Lung (tissue), 12 donors: ENCODE results near the gene CNTNAP5. TPM values are rescaled to one million over a fixed set of nuclear protein-coding genes. Genes with fewer than 3 reads are reported as not detected.

Experiments used
- ATAC-seq: fragments of 200-7000 bp; cut with Tn5 transposase; one replicate; pipeline ENCODE4 v1.9.1; 2020; ENCODE audit warnings: moderate number of reproducible peaks; ENCODE audit not compliant: insufficient read depth, low FRiP score
- DNase-seq, 3 donors: peaks; one replicate each; pipeline ENCODE4 v3.0.0-alpha.2; 2013 to 2017
- H3K27ac ChIP-seq, 2 donors: one replicate each; pipeline ENCODE4 v1.5.1; 2013; ENCODE audit warnings: mild to moderate bottlenecking in 2 of 2, moderate library complexity in 2 of 2, control low read depth in 1 of 2, inconsistent platforms in 1 of 2, low read depth in 1 of 2, low read length in 1 of 2
- H3K27me3 ChIP-seq, 3 donors: one replicate each; pipeline ENCODE4 v1.5.1; 2013; ENCODE audit warnings: low read length in 2 of 3; ENCODE audit not compliant: control insufficient read depth in 3 of 3, insufficient read depth in 3 of 3
- H3K36me3 ChIP-seq, 4 donors: one replicate each; pipeline ENCODE4 v1.5.1; 2013; ENCODE audit warnings: low read length in 4 of 4, mild to moderate bottlenecking in 1 of 4, moderate library complexity in 1 of 4; ENCODE audit not compliant: control insufficient read depth in 4 of 4, insufficient read depth in 4 of 4
- H3K4me1 ChIP-seq, 5 donors: one replicate each; pipeline ENCODE4 v1.5.1; 2013; ENCODE audit warnings: low read length in 5 of 5, mild to moderate bottlenecking in 2 of 5, moderate library complexity in 1 of 5; ENCODE audit not compliant: control insufficient read depth in 5 of 5, insufficient read depth in 5 of 5
- H3K4me3 ChIP-seq: one replicate; pipeline ENCODE4 v1.5.1; 2013; ENCODE audit warnings: mild to moderate bottlenecking, control low read depth, moderate library complexity
- H3K9ac ChIP-seq, 2 donors: one replicate each; pipeline ENCODE4 v1.5.1; 2013; ENCODE audit warnings: low read length in 2 of 2, control low read depth in 1 of 2; ENCODE audit not compliant: insufficient read depth in 1 of 2
- H3K9me3 ChIP-seq, 4 donors: one replicate each; pipeline ENCODE4 v1.5.1; 2013; ENCODE audit warnings: low read length in 3 of 4, mild to moderate bottlenecking in 1 of 4, moderate library complexity in 1 of 4; ENCODE audit not compliant: control insufficient read depth in 4 of 4, insufficient read depth in 3 of 4
- WGBS, 2 donors: extraction: QIAGEN DNeasy Blood & Tissue Kit; methylation state at CpG; one replicate each; pipeline ENCODE4 v1.1.7; 2013; 5-methylcytosine and 5-hydroxymethylcytosine counted together
- polyA plus RNA-seq, 2 donors: library from polyadenylated mRNA; stranded (reverse); fragments of 200-250 nt; gene quantifications; one replicate each; pipeline ENCODE4 v1.2.1, GENCODE V29; 2013
- total RNA-seq, 2 donors: library from RNA; depleted of rRNA in 1 of 2; stranded (reverse); fragments of >200 nt in 1 of 2; gene quantifications; one replicate each; pipeline ENCODE4 v1.2.1, GENCODE V29; 2014 to 2021
- TF ChIP-seq, protein P1 (sequence below): IDR thresholded peaks from 2 replicates; pipeline ENCODE4 v1.5.1; 2012; ENCODE audit warnings: mild to moderate bottlenecking; ENCODE audit errors: control extremely low read depth, extremely low read depth
- donor health status: control.
- donor health status: control.
- donor health status: Bipolar disorder and iron deficiency.
- donor health status: healthy.
- donor health status: DM: yes; HTN: yes; CAD: no.

The CNTNAP5 gene
- total and polyA plus RNA-seq, 4 donors = 0.03 to 0.06 TPM; not detected in 2

GRCh38 chr2:124120246-124120645 is 95.2 kb downstream of the CNTNAP5 start:
- WGBS, 2 donors = 96 to 100% methylated on average over 1 of the region's 1 CpG
- no peaks in the 10 kb centered on the region for H3K36me3 ChIP-seq
- H3K27me3 ChIP-seq = no peaks in the 10 kb centered on the region
- peaks cover 0 to 4% (median 0%) of the 10 kb centered on the region in 4 donors for H3K9me3 ChIP-seq
- H3K27ac ChIP-seq = no peak overlapping the region
- TF ChIP-seq, protein P1, sequence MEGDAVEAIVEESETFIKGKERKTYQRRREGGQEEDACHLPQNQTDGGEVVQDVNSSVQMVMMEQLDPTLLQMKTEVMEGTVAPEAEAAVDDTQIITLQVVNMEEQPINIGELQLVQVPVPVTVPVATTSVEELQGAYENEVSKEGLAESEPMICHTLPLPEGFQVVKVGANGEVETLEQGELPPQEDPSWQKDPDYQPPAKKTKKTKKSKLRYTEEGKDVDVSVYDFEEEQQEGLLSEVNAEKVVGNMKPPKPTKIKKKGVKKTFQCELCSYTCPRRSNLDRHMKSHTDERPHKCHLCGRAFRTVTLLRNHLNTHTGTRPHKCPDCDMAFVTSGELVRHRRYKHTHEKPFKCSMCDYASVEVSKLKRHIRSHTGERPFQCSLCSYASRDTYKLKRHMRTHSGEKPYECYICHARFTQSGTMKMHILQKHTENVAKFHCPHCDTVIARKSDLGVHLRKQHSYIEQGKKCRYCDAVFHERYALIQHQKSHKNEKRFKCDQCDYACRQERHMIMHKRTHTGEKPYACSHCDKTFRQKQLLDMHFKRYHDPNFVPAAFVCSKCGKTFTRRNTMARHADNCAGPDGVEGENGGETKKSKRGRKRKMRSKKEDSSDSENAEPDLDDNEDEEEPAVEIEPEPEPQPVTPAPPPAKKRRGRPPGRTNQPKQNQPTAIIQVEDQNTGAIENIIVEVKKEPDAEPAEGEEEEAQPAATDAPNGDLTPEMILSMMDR = no peak
- H3K4me1 ChIP-seq = peaks cover 0 to 20% (median 0%) of the 10 kb centered on the region in 5 donors
- DNase-seq (no peak), ATAC-seq (no peak)
- no peak overlapping the region for H3K4me3 ChIP-seq
- no peak overlapping the region for H3K9ac ChIP-seq

DNA sequence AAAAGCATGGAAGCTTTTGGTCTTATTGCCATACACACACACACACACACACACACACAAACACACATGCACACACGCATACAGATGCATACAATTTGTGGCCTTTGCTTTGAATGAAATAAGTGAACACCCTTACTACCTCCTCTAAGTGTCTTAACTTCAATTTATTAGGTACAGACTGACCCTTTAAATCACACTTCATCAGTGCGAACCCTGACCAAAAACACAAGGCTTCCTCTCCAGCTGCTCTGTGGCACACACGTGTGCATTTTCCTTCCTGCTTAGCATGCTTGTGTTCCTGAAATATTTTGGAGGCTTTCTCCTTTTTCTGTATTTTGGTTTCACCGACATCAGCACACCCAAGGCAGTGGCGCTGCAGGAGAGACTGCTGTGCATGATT is 96.0 kb downstream of the CNTNAP5 start:
- no peak for ATAC-seq
- WGBS, 2 donors = 79 to 81% methylated on average over 5 of the region's 5 CpGs

DNA sequence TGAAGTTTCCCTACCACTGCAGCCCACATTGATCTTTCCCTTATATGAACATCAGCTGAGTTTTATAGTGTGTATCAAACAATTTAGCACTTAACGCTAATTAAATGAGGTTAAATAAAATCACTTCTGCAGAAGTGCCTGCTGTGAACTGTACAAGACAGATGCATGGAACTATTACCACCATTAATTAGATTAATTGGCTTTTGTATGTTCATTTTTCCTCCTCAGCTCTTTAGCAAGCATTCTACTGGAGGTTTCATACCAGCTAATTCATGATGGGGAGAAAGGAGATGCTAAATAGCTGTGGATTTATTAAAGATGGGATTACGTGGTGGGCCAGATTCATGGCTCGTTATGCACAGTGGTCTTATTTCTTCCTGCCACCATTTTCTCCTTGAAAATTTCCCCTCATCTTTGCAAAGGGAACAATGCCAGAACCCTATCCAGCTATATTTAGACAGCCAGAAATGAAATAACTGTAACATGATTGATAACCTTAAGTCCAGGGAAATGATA is 96.7 kb downstream of the CNTNAP5 start:
- Histone ChIP-seq H3K9ac (no peak overlapping the region), H3K27me3 (no peaks in the 10 kb centered on the region), H3K4me1 (peaks cover 0 to 20% (median 0%) of the 10 kb centered on the region in 5 donors), H3K9me3 (peaks cover 0 to 4% (median 0%) of the 10 kb centered on the region in 4 donors), H3K27ac (no peak overlapping the region), H3K4me3 (no peak overlapping the region), H3K36me3 (no peaks in the 10 kb centered on the region)
- DNase-seq (peak in 2 of 3 donors; percentile 73 to 74), ATAC-seq (no peak)
- WGBS, 2 donors = 77 to 88% methylated on average over 3 of the region's 3 CpGs
- TF ChIP-seq, protein P1 = no peak

More for the DNA sequence above, 96.0 kb downstream of the CNTNAP5 start:
- Histone ChIP-seq H3K27me3 (no peaks in the 10 kb centered on the region), H3K9ac (no peak overlapping the region), H3K4me1 (peaks cover 0 to 20% (median 0%) of the 10 kb centered on the region in 5 donors), H3K36me3 (no peaks in the 10 kb centered on the region), H3K4me3 (no peak overlapping the region), H3K9me3 (peaks cover 0 to 4% (median 0%) of the 10 kb centered on the region in 4 donors), H3K27ac (no peak overlapping the region)
- TF ChIP-seq, protein P1 = no peak
- peak in 2 of 3 donors; percentile 59 to 65 for DNase-seq

DNA sequence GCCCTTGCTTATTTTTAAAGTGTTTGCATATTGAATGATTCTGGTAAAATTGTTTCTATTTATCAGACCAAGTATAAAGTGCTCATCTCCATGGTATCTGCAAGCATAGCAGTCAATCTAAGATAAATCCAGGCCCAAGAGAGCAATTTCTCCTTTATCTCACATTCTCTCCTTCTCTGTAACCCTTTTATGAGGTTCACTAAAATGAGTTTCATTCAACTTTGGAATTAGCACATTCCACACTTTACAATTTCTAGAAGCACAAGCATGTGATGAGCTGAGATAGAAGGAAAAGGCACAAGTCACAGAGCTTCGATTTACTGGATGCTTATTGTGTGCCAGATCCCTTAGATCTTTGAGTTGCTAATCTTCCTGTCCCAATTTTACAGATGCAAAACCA is 97.3 kb downstream of the CNTNAP5 start:
- Histone ChIP-seq H3K4me3 (no peak overlapping the region), H3K36me3 (no peaks in the 10 kb centered on the region), H3K27ac (no peak overlapping the region), H3K4me1 (peaks cover 0 to 20% (median 0%) of the 10 kb centered on the region in 5 donors), H3K9ac (no peak overlapping the region), H3K9me3 (peaks cover 0 to 4% (median 0%) of the 10 kb centered on the region in 4 donors), H3K27me3 (no peaks in the 10 kb centered on the region)
- 74 to 77% methylated on average over 1 of the region's 1 CpG for WGBS, 2 donors
- TF ChIP-seq, protein P1 = no peak
- ATAC-seq = no peak
- DNase-seq = peak in 2 of 3 donors; percentile 81
